Measurements from ENCODE around the gene C1QTNF4. TPM values are rescaled to one million over a fixed set of nuclear protein-coding genes. Genes with fewer than 3 reads are reported as not detected.

The C1QTNF4 gene
- total RNA-seq, 1 experiment from 2014 or later = 0.42 TPM

- peaks cover 12% of the 10 kb centered on the region for H3K36me3 Mint-ChIP-seq (ENCODE audit: insufficient read depth, unreplicated experiment)
- peak; percentile 92 for DNase-seq (ENCODE audit: unreplicated experiment)
- peak within 1 kb of the TSS; percentile 100 for H3K4me3 Mint-ChIP-seq (ENCODE audit: unreplicated experiment)
- intact Hi-C loops (cut with micrococcal nuclease) = loop anchor here (5.0 kb wide), 2 partner anchors 55 to 85 kb away; no protein-coding TSS in a partner anchor
- H3K27me3 Mint-ChIP-seq (ENCODE audit: insufficient read depth, unreplicated experiment) = no peaks in the 10 kb centered on the region
- POLR2A ChIA-PET = interaction anchor here (0.6 to 5.1 kb wide), 29 partner anchors 9 to 338 kb away, joined by 3 to 61 read pairs (median 5); partner anchors contain the start of genes DDB2, KBTBD4, NDUFS3 and PSMC3
- CTCF ChIA-PET = interaction anchor here (0.6 to 3.4 kb wide), 22 partner anchors 13 to 331 kb away, joined by 3 to 22 read pairs (median 4); partner anchors contain the start of genes KBTBD4, NDUFS3 and PTPMT1
- no peaks in the 10 kb centered on the region for H3K9me3 Mint-ChIP-seq (ENCODE audit: unreplicated experiment)
- peak; percentile 92 for TF ChIP-seq CTCF (IDR thresholded peaks at IDR 0.05; ENCODE audit: unreplicated experiment)
- H3K27ac Mint-ChIP-seq (ENCODE audit: low read depth, unreplicated experiment) = peak within 1 kb of the TSS; percentile 96
- no TSS peak for BruUV-seq (replicated peaks)
- peaks cover 21% of the 10 kb centered on the region for H3K4me1 Mint-ChIP-seq (ENCODE audit: insufficient read depth, unreplicated experiment)
Observed at GRCh38 chr11:47552566-47553405, 41.4 kb downstream of the C1QTNF4 start, which contains the start of gene CELF1. Gene CELF1, minus strand, starts transcription at chr11:47553132. Its CDS starts 53,609 bp downstream, at chr11:47499523.

- no peak for TF ChIP-seq CTCF (IDR thresholded peaks at IDR 0.05; ENCODE audit: unreplicated experiment)
- no peaks in the 10 kb centered on the region for H3K27me3 Mint-ChIP-seq (ENCODE audit: insufficient read depth, unreplicated experiment)
- H3K36me3 Mint-ChIP-seq (ENCODE audit: insufficient read depth, unreplicated experiment) = peaks cover 12% of the 10 kb centered on the region
- BruUV-seq (replicated peaks) = TSS peak; percentile 30
- ChIA-PET POLR2A (interaction anchor here (0.6 to 5.1 kb wide), 34 partner anchors 9 to 367 kb away, joined by 3 to 61 read pairs (median 4); partner anchors contain the start of genes DDB2, KBTBD4, NDUFS3 and PSMC3), CTCF (interaction anchor here (0.5 to 3.4 kb wide), 16 partner anchors 10 to 125 kb away, joined by 3 to 22 read pairs (median 4); partner anchors contain the start of gene PTPMT1)
- intact Hi-C loops (cut with micrococcal nuclease) = loop anchor here (5.0 kb wide), 2 partner anchors 55 to 85 kb away; no protein-coding TSS in a partner anchor
- peak overlapping the region; percentile 100 for H3K4me3 Mint-ChIP-seq (ENCODE audit: unreplicated experiment)
- H3K4me1 Mint-ChIP-seq (ENCODE audit: insufficient read depth, unreplicated experiment) = peaks cover 28% of the 10 kb centered on the region
- peak; percentile 42 for DNase-seq (ENCODE audit: unreplicated experiment)
- H3K9me3 Mint-ChIP-seq (ENCODE audit: unreplicated experiment) = no peaks in the 10 kb centered on the region
- peak overlapping the region; percentile 96 for H3K27ac Mint-ChIP-seq (ENCODE audit: low read depth, unreplicated experiment)
Observed at GRCh38 chr11:47552056-47552565, 42.1 kb downstream of the C1QTNF4 start.

GRCh38 chr11:47551086-47551485 is 43.1 kb downstream of the C1QTNF4 start:
- H3K27me3 Mint-ChIP-seq (ENCODE audit: insufficient read depth, unreplicated experiment) = no peaks in the 10 kb centered on the region
- no peaks in the 10 kb centered on the region for H3K9me3 Mint-ChIP-seq (ENCODE audit: unreplicated experiment)
- POLR2A ChIA-PET = interaction anchor here (0.7 to 5.1 kb wide), 15 partner anchors 11 to 124 kb away, joined by 3 to 61 read pairs (median 8); partner anchors contain the start of genes KBTBD4, NDUFS3, PSMC3 and PTPMT1
- CTCF ChIA-PET = interaction anchor here (0.6 to 1.3 kb wide), 11 partner anchors 9 to 216 kb away, joined by 3 to 7 read pairs (median 3); no protein-coding TSS in a partner anchor
- H3K4me3 Mint-ChIP-seq (ENCODE audit: unreplicated experiment) = peak overlapping the region; percentile 100
- intact Hi-C loops (cut with micrococcal nuclease) = loop anchor here (5.0 kb wide), 2 partner anchors 54 to 84 kb away; no protein-coding TSS in a partner anchor
- peak; percentile 46 for DNase-seq (ENCODE audit: unreplicated experiment)
- H3K4me1 Mint-ChIP-seq (ENCODE audit: insufficient read depth, unreplicated experiment) = peaks cover 31% of the 10 kb centered on the region
- peak; percentile 21 for TF ChIP-seq CTCF (IDR thresholded peaks at IDR 0.05; ENCODE audit: unreplicated experiment)
- peak overlapping the region; percentile 46 for H3K27ac Mint-ChIP-seq (ENCODE audit: low read depth, unreplicated experiment)
- peaks cover 12% of the 10 kb centered on the region for H3K36me3 Mint-ChIP-seq (ENCODE audit: insufficient read depth, unreplicated experiment)
- TSS peak; percentile 40 for BruUV-seq (replicated peaks)

Measured in MCF 10A (cell line).